Measurements from ENCODE around the gene FBXL7.

- TF ChIP-seq EZH2phosphoT487 (conservative IDR thresholded peaks at IDR 0.05; ENCODE audit: low read length) (no peak), CTCF (IDR thresholded peaks at IDR 0.05; ENCODE audit: insufficient read depth, low read length, poor library complexity, severe bottlenecking) (no peak)
These were observed 138.3 kb downstream of the FBXL7 start for GRCh38 chr5:15638296-15638695.
